ENCODE results near the gene RFXAP.
"Not testable (repeated sequence)": the region's sequence is repeated elsewhere in the genome, so short reads cannot be mapped to it uniquely, and the experiment has no call there.

Gene RFXAP

GRCh38 chr13:36778083-36778671 lies 40.8 kb upstream of the RFXAP start:
- no peaks in the 10 kb centered on the region for H3F3A ChIP-seq (ENCODE audit: insufficient read depth, low read length)
- no peak overlapping the region for H3K27ac ChIP-seq (ENCODE audit: low read depth, low read length, poor library complexity, severe bottlenecking)
- H3K9ac ChIP-seq (ENCODE audit: low read length) = no peak overlapping the region
- H3K9me2 ChIP-seq (ENCODE audit: low read depth, low read length) = no peaks in the 10 kb centered on the region
- H3K4me2 ChIP-seq (ENCODE audit: low read length) = no peak overlapping the region
- H4K20me1 ChIP-seq (ENCODE audit: insufficient read depth, low read length) = no peaks in the 10 kb centered on the region
- TF ChIP-seq, protein P1, sequence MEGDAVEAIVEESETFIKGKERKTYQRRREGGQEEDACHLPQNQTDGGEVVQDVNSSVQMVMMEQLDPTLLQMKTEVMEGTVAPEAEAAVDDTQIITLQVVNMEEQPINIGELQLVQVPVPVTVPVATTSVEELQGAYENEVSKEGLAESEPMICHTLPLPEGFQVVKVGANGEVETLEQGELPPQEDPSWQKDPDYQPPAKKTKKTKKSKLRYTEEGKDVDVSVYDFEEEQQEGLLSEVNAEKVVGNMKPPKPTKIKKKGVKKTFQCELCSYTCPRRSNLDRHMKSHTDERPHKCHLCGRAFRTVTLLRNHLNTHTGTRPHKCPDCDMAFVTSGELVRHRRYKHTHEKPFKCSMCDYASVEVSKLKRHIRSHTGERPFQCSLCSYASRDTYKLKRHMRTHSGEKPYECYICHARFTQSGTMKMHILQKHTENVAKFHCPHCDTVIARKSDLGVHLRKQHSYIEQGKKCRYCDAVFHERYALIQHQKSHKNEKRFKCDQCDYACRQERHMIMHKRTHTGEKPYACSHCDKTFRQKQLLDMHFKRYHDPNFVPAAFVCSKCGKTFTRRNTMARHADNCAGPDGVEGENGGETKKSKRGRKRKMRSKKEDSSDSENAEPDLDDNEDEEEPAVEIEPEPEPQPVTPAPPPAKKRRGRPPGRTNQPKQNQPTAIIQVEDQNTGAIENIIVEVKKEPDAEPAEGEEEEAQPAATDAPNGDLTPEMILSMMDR (IDR thresholded peaks at IDR 0.05; ENCODE audit: low read length) = no peak
- TF ChIP-seq EZH2 (IDR thresholded peaks at IDR 0.05; ENCODE audit: borderline replicate concordance, low read length) = no peak
- H3K79me2 ChIP-seq (ENCODE audit: insufficient read depth, low read length) = no peaks in the 10 kb centered on the region
- H2AFZ ChIP-seq (ENCODE audit: low read length) = no peak overlapping the region
- no peaks in the 10 kb centered on the region for H3K4me1 ChIP-seq (ENCODE audit: insufficient read depth, low read length, severe bottlenecking)
- no peaks in the 10 kb centered on the region for H3K27me3 ChIP-seq (ENCODE audit: insufficient read depth, low read length)
- no peaks in the 10 kb centered on the region for H3K9me3 ChIP-seq (ENCODE audit: low read length)
- H3K4me3 ChIP-seq (ENCODE audit: low read depth, low read length, poor library complexity, severe bottlenecking) = no peak overlapping the region
- H3K36me3 ChIP-seq (ENCODE audit: insufficient read depth, low read length) = no peaks in the 10 kb centered on the region

- Histone ChIP-seq H3K79me2 (ENCODE audit: insufficient read depth, low read length) (no peaks in the 10 kb centered on the region), H3K27ac (ENCODE audit: low read depth, low read length, poor library complexity, severe bottlenecking) (no peak overlapping the region), H3K4me1 (ENCODE audit: insufficient read depth, low read length, severe bottlenecking) (no peaks in the 10 kb centered on the region), H3K4me2 (ENCODE audit: low read length) (no peak overlapping the region), H3F3A (ENCODE audit: insufficient read depth, low read length) (no peaks in the 10 kb centered on the region), H3K9ac (ENCODE audit: low read length) (no peak overlapping the region), H2AFZ (ENCODE audit: low read length) (no peak overlapping the region), H3K4me3 (ENCODE audit: low read depth, low read length, poor library complexity, severe bottlenecking) (no peak overlapping the region), H3K27me3 (ENCODE audit: insufficient read depth, low read length) (no peaks in the 10 kb centered on the region), H3K36me3 (ENCODE audit: insufficient read depth, low read length) (no peaks in the 10 kb centered on the region), H4K20me1 (ENCODE audit: insufficient read depth, low read length) (no peaks in the 10 kb centered on the region), H3K9me2 (ENCODE audit: low read depth, low read length) (no peaks in the 10 kb centered on the region), H3K9me3 (ENCODE audit: low read length) (no peaks in the 10 kb centered on the region)
- no peak for TF ChIP-seq EZH2 (IDR thresholded peaks at IDR 0.05; ENCODE audit: borderline replicate concordance, low read length)
- TF ChIP-seq, protein P1 (IDR thresholded peaks at IDR 0.05; ENCODE audit: low read length) = no peak
Measured at GRCh38 chr13:36783890-36784289, 35.1 kb upstream of the RFXAP start.

DNA sequence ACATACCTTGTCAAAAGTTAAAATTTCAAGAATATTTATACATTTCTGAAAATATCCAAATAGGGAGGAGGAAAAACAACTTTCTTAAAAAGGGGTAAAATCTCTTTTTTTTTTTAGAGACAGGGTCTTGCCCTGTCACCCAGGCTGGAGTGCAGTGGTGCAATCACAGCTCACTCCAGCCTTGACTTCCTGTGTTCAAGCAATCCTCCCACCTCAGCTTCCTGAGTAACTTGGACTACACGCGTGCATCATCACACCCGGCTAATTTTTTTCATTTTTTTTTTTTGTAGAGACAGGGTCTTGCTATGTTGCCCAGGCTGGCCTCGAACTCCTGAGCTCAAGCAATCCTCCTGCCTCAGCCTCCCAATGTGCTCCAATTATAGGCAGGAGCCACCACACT lies 32.8 kb upstream of the RFXAP start:
- not testable (repeated sequence) for H3K9me3 ChIP-seq (ENCODE audit: low read length); H3F3A ChIP-seq (ENCODE audit: insufficient read depth, low read length); H3K9ac ChIP-seq (ENCODE audit: low read length); H3K36me3 ChIP-seq (ENCODE audit: insufficient read depth, low read length); H3K4me2 ChIP-seq (ENCODE audit: low read length); H3K79me2 ChIP-seq (ENCODE audit: insufficient read depth, low read length); H4K20me1 ChIP-seq (ENCODE audit: insufficient read depth, low read length); H3K9me2 ChIP-seq (ENCODE audit: low read depth, low read length); H3K27me3 ChIP-seq (ENCODE audit: insufficient read depth, low read length); H2AFZ ChIP-seq (ENCODE audit: low read length); H3K4me1 ChIP-seq (ENCODE audit: insufficient read depth, low read length, severe bottlenecking); H3K27ac ChIP-seq (ENCODE audit: low read depth, low read length, poor library complexity, severe bottlenecking); H3K4me3 ChIP-seq (ENCODE audit: low read depth, low read length, poor library complexity, severe bottlenecking)

DNA sequence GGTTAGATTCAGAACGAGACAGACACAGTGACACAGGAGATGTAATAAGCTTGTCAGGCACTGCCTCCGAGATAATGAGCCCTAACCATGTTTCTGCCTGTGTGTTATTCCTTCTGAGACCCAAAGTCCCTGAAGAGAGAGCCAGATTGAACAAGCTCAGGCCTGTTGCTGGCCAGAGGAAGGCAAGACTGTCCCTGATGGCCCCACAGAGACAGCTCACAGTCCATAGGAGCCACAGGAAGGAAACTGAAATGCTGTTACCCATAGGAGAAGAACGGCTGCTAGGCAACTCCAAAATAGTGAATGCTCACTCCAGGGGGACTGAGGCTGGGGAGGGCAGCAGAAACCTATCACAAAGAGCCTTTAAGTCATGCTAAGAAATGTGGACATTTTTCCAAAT lies 31.8 kb upstream of the RFXAP start:
- H3K4me2 ChIP-seq (ENCODE audit: low read length) = no peak overlapping the region
- no peaks in the 10 kb centered on the region for H3K36me3 ChIP-seq (ENCODE audit: insufficient read depth, low read length)
- no peaks in the 10 kb centered on the region for H3K9me2 ChIP-seq (ENCODE audit: low read depth, low read length)
- no peak for TF ChIP-seq EZH2 (IDR thresholded peaks at IDR 0.05; ENCODE audit: borderline replicate concordance, low read length)
- TF ChIP-seq, protein P1 (IDR thresholded peaks at IDR 0.05; ENCODE audit: low read length) = no peak
- H3F3A ChIP-seq (ENCODE audit: insufficient read depth, low read length) = no peaks in the 10 kb centered on the region
- H3K79me2 ChIP-seq (ENCODE audit: insufficient read depth, low read length) = no peaks in the 10 kb centered on the region
- H3K4me1 ChIP-seq (ENCODE audit: insufficient read depth, low read length, severe bottlenecking) = no peaks in the 10 kb centered on the region
- no peaks in the 10 kb centered on the region for H3K27me3 ChIP-seq (ENCODE audit: insufficient read depth, low read length)
- H3K9me3 ChIP-seq (ENCODE audit: low read length) = no peaks in the 10 kb centered on the region
- no peak overlapping the region for H3K4me3 ChIP-seq (ENCODE audit: low read depth, low read length, poor library complexity, severe bottlenecking)
- H4K20me1 ChIP-seq (ENCODE audit: insufficient read depth, low read length) = no peaks in the 10 kb centered on the region
- H3K27ac ChIP-seq (ENCODE audit: low read depth, low read length, poor library complexity, severe bottlenecking) = no peak overlapping the region
- no peak overlapping the region for H3K9ac ChIP-seq (ENCODE audit: low read length)
- H2AFZ ChIP-seq (ENCODE audit: low read length) = no peak overlapping the region

Measured in OCI-LY1 (cell line).